WTC11 (cell line): Measurements from ENCODE around the gene USP16.

Experiments used
- ATF1 ChIP-seq: sonication (generic); formaldehyde crosslinking; IDR thresholded peaks from 2 replicates; pipeline ENCODE4 v1.8.1; 2023; ENCODE audit warnings: mild to moderate bottlenecking, moderate library complexity, missing genetic modification reagents
- ELF4 ChIP-seq: sonication (generic); formaldehyde crosslinking; IDR thresholded peaks from 2 replicates; pipeline ENCODE4 v1.8.1; 2022; ENCODE audit warnings: low read depth, mild to moderate bottlenecking, moderate library complexity, missing genetic modification reagents
- ESRRA ChIP-seq: sonication (generic); formaldehyde crosslinking; IDR thresholded peaks from 2 replicates; pipeline ENCODE4 v1.8.1; 2022; ENCODE audit warnings: mild to moderate bottlenecking, missing genetic modification reagents, borderline replicate concordance
- FOXJ3 ChIP-seq: sonication (generic); formaldehyde crosslinking; IDR thresholded peaks from 2 replicates; pipeline ENCODE4 v1.9.0; 2021; ENCODE audit warnings: missing genetic modification reagents, mild to moderate bottlenecking, borderline replicate concordance
- FOXP1 ChIP-seq: sonication (generic); formaldehyde crosslinking; IDR thresholded peaks from 2 replicates; pipeline ENCODE4 v1.8.0; 2022; ENCODE audit warnings: missing genetic modification reagents, mild to moderate bottlenecking, moderate library complexity, borderline replicate concordance
- JUN ChIP-seq: sonication (generic); formaldehyde crosslinking; IDR thresholded peaks from 2 replicates; pipeline ENCODE4 v1.8.0; 2023; ENCODE audit warnings: mild to moderate bottlenecking, missing genetic modification reagents
- NR3C1 ChIP-seq: sonication (generic); formaldehyde crosslinking; conservative IDR thresholded peaks from 2 replicates; pipeline ENCODE4 v1.8.1; 2023; ENCODE audit warnings: low read depth, mild to moderate bottlenecking, missing genetic modification reagents
- TCF7 ChIP-seq: sonication (generic); formaldehyde crosslinking; IDR thresholded peaks from 2 replicates; pipeline ENCODE4 v1.8.0; 2022; ENCODE audit warnings: mild to moderate bottlenecking, low read depth, missing genetic modification reagents, moderate library complexity
- TEAD4 ChIP-seq: sonication (generic); formaldehyde crosslinking; IDR thresholded peaks from 2 replicates; pipeline ENCODE4 v1.8.0; 2022; ENCODE audit warnings: mild to moderate bottlenecking, missing genetic modification reagents
- ZNF138 ChIP-seq: sonication (generic); formaldehyde crosslinking; conservative IDR thresholded peaks from 2 replicates; pipeline ENCODE4 v1.8.1; 2022; ENCODE audit warnings: mild to moderate bottlenecking, moderate library complexity, missing genetic modification reagents
- TF ChIP-seq, protein P1 (sequence below): fragments of 200-600 bp; IDR thresholded peaks from 2 replicates; pipeline ENCODE4 v1.8.0; 2022; ENCODE audit warnings: antibody characterized with exemption
- TF ChIP-seq, protein P2 (sequence below): sonication (generic); formaldehyde crosslinking; IDR thresholded peaks from 2 replicates; pipeline ENCODE4 v1.8.1; 2023; ENCODE audit warnings: mild to moderate bottlenecking, missing genetic modification reagents, borderline replicate concordance
- TF ChIP-seq, protein P3 (sequence below): sonication (generic); formaldehyde crosslinking; IDR thresholded peaks from 2 replicates; pipeline ENCODE4 v1.8.0; 2023; ENCODE audit warnings: missing genetic modification reagents
- TF ChIP-seq, protein P4 (sequence below): sonication (generic); formaldehyde crosslinking; IDR thresholded peaks from 2 replicates; pipeline ENCODE4 v1.8.1; 2022; ENCODE audit warnings: missing genetic modification reagents, borderline replicate concordance

DNA sequence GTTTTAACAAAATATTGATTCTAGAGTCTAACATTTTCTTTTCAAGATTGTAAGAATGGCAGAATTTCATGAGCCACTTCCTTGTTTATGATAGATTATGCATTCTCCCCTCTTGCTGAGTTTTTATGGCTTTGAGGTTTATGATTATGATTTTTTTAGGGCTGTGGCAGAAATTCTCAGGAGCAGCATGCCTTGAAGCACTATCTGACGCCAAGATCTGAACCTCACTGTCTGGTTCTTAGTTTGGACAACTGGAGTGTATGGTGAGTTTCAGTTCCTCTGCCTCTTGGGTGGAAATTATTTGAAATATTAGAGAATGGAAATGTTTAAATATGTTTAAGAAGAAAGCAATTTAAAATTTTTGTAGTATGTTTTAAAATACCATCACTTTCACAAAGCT is 10.2 kb downstream of the USP16 start:
- TF ChIP-seq, protein P1, sequence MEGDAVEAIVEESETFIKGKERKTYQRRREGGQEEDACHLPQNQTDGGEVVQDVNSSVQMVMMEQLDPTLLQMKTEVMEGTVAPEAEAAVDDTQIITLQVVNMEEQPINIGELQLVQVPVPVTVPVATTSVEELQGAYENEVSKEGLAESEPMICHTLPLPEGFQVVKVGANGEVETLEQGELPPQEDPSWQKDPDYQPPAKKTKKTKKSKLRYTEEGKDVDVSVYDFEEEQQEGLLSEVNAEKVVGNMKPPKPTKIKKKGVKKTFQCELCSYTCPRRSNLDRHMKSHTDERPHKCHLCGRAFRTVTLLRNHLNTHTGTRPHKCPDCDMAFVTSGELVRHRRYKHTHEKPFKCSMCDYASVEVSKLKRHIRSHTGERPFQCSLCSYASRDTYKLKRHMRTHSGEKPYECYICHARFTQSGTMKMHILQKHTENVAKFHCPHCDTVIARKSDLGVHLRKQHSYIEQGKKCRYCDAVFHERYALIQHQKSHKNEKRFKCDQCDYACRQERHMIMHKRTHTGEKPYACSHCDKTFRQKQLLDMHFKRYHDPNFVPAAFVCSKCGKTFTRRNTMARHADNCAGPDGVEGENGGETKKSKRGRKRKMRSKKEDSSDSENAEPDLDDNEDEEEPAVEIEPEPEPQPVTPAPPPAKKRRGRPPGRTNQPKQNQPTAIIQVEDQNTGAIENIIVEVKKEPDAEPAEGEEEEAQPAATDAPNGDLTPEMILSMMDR, result no peak
- no peak for TF ChIP-seq NR3C1
- TF ChIP-seq TEAD4, result no peak
- TF ChIP-seq, protein P2, sequence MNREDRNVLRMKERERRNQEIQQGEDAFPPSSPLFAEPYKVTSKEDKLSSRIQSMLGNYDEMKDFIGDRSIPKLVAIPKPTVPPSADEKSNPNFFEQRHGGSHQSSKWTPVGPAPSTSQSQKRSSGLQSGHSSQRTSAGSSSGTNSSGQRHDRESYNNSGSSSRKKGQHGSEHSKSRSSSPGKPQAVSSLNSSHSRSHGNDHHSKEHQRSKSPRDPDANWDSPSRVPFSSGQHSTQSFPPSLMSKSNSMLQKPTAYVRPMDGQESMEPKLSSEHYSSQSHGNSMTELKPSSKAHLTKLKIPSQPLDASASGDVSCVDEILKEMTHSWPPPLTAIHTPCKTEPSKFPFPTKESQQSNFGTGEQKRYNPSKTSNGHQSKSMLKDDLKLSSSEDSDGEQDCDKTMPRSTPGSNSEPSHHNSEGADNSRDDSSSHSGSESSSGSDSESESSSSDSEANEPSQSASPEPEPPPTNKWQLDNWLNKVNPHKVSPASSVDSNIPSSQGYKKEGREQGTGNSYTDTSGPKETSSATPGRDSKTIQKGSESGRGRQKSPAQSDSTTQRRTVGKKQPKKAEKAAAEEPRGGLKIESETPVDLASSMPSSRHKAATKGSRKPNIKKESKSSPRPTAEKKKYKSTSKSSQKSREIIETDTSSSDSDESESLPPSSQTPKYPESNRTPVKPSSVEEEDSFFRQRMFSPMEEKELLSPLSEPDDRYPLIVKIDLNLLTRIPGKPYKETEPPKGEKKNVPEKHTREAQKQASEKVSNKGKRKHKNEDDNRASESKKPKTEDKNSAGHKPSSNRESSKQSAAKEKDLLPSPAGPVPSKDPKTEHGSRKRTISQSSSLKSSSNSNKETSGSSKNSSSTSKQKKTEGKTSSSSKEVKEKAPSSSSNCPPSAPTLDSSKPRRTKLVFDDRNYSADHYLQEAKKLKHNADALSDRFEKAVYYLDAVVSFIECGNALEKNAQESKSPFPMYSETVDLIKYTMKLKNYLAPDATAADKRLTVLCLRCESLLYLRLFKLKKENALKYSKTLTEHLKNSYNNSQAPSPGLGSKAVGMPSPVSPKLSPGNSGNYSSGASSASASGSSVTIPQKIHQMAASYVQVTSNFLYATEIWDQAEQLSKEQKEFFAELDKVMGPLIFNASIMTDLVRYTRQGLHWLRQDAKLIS (CRISPR knock-in tag), result no peak
- no peak for TF ChIP-seq ELF4 (CRISPR knock-in tag)
- TF ChIP-seq, protein P3, sequence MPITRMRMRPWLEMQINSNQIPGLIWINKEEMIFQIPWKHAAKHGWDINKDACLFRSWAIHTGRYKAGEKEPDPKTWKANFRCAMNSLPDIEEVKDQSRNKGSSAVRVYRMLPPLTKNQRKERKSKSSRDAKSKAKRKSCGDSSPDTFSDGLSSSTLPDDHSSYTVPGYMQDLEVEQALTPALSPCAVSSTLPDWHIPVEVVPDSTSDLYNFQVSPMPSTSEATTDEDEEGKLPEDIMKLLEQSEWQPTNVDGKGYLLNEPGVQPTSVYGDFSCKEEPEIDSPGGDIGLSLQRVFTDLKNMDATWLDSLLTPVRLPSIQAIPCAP, result no peak
- TF ChIP-seq ESRRA (CRISPR knock-in tag), result no peak
- TF ChIP-seq, protein P4, sequence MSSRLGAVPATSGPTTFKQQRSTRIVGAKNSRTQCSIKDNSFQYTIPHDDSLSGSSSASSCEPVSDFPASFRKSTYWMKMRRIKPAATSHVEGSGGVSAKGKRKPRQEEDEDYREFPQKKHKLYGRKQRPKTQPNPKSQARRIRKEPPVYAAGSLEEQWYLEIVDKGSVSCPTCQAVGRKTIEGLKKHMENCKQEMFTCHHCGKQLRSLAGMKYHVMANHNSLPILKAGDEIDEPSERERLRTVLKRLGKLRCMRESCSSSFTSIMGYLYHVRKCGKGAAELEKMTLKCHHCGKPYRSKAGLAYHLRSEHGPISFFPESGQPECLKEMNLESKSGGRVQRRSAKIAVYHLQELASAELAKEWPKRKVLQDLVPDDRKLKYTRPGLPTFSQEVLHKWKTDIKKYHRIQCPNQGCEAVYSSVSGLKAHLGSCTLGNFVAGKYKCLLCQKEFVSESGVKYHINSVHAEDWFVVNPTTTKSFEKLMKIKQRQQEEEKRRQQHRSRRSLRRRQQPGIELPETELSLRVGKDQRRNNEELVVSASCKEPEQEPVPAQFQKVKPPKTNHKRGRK, result no peak
- no peak for TF ChIP-seq FOXJ3 (CRISPR knock-in tag)
- no peak for TF ChIP-seq FOXP1 (CRISPR knock-in tag)
- TF ChIP-seq ZNF138, result no peak
- TF ChIP-seq JUN (CRISPR knock-in tag), result no peak
- no peak for TF ChIP-seq ATF1 (CRISPR knock-in tag)
- no peak for TF ChIP-seq TCF7
